ENCODE measurements around the gene BMP2. TPM values are rescaled to one million over a fixed set of nuclear protein-coding genes. Genes with fewer than 3 reads are reported as not detected.

The BMP2 gene
- total RNA-seq, 2 experiments from 2014 or later, result not detected

DNA sequence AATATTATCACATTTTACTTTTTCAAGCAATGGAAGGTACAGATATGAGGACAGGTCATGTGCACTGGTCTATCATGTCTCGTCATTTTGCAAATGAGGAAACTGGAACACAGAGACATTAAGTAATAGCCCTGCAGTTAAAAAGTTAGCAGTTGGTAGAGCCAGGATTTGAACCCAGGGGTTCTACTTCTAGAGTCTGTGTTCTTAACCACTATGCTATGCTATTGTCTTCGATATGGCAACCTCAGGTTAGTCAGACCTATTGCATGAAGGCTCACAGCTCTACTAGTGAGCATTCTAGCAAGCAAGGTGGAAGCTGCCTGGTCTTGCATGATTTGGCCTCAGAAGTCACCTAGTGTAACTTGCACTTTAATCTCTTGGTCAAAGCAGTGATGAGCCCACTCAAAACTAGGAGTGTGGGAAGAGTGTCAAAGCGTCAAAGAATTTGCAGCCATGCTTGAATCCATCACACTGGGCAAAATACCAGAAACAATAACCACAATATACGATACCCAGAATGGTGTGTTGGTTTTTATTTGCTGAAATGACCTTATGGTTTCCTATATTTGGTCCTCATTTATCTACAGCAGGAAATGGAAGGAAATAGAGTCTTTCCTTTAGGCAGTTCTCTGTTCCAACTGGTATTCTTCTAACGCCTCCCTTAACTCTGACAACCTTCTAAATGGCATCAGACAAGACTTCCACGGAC, 20.4 kb upstream of the BMP2 start:
- Mint-ChIP-seq H3K36me3 (no peaks in the 10 kb centered on the region), H3K9me3 (ENCODE audit: low read depth) (peaks cover 7% of the 10 kb centered on the region), H3K27ac (no peak overlapping the region), H3K27me3 (no peaks in the 10 kb centered on the region), H3K4me1 (no peaks in the 10 kb centered on the region), H3K4me3 (no peak overlapping the region)
- CTCF ChIA-PET, result no interaction called here
- ATAC-seq (no peak), DNase-seq (no peak)

GRCh38 chr20:6750438-6750837, 17.0 kb upstream of the BMP2 start:
- CTCF ChIA-PET, result no interaction called here
- DNase-seq (no peak), ATAC-seq (no peak)
- no peak overlapping the region for H3K27ac Mint-ChIP-seq
- no peaks in the 10 kb centered on the region for H3K36me3 Mint-ChIP-seq
- no peaks in the 10 kb centered on the region for H3K4me1 Mint-ChIP-seq
- H3K27me3 Mint-ChIP-seq, result no peaks in the 10 kb centered on the region
- peaks cover 2% of the 10 kb centered on the region for H3K9me3 Mint-ChIP-seq (ENCODE audit: low read depth)
- no peak overlapping the region for H3K4me3 Mint-ChIP-seq

GRCh38 chr20:6756693-6757595, 10.5 kb upstream of the BMP2 start:
- no peak for DNase-seq
- Mint-ChIP-seq H3K4me3 (no peak overlapping the region), H3K27ac (no peak overlapping the region), H3K36me3 (no peaks in the 10 kb centered on the region), H3K9me3 (ENCODE audit: low read depth) (no peaks in the 10 kb centered on the region), H3K4me1 (no peaks in the 10 kb centered on the region), H3K27me3 (no peaks in the 10 kb centered on the region)
- CTCF ChIA-PET, result no interaction called here
- ATAC-seq, result no peak

GRCh38 chr20:6764619-6765018, 2.9 kb upstream of the BMP2 start:
- CTCF ChIA-PET, result no interaction called here
- ATAC-seq (no peak), DNase-seq (no peak)
- no peaks in the 10 kb centered on the region for H3K36me3 Mint-ChIP-seq
- H3K27me3 Mint-ChIP-seq, result peaks cover 31% of the 10 kb centered on the region
- H3K4me3 Mint-ChIP-seq, result no peak overlapping the region
- no peaks in the 10 kb centered on the region for H3K4me1 Mint-ChIP-seq
- H3K27ac Mint-ChIP-seq, result no peak overlapping the region
- H3K9me3 Mint-ChIP-seq (ENCODE audit: low read depth), result no peaks in the 10 kb centered on the region

GRCh38 chr20:6765469-6766058, 1.9 kb upstream of the BMP2 start:
- ATAC-seq (no peak), DNase-seq (no peak)
- H3K4me1 Mint-ChIP-seq, result peaks cover 1% of the 10 kb centered on the region
- H3K36me3 Mint-ChIP-seq, result no peaks in the 10 kb centered on the region
- peaks cover 37% of the 10 kb centered on the region for H3K27me3 Mint-ChIP-seq
- H3K4me3 Mint-ChIP-seq, result no peak overlapping the region
- H3K27ac Mint-ChIP-seq, result no peak overlapping the region
- CTCF ChIA-PET, result interaction anchor here (1.2 kb wide), 1 partner anchor 327 kb away, joined by 3 read pairs; no protein-coding TSS in a partner anchor
- no peaks in the 10 kb centered on the region for H3K9me3 Mint-ChIP-seq (ENCODE audit: low read depth)

- CTCF ChIA-PET, result interaction anchor here (0.7 to 1.2 kb wide), 2 partner anchors 327 to 1506 kb away, joined by 3 read pairs; no protein-coding TSS in a partner anchor
- Mint-ChIP-seq H3K27ac (no peak overlapping the region), H3K36me3 (no peaks in the 10 kb centered on the region), H3K9me3 (ENCODE audit: low read depth) (no peaks in the 10 kb centered on the region), H3K4me1 (peaks cover 2% of the 10 kb centered on the region), H3K27me3 (peaks cover 46% of the 10 kb centered on the region), H3K4me3 (no peak overlapping the region)
- no peak for ATAC-seq
- DNase-seq, result no peak
These were observed 1.1 kb upstream of the BMP2 start for GRCh38 chr20:6766433-6766832.

- Mint-ChIP-seq H3K9me3 (ENCODE audit: low read depth) (no peaks in the 10 kb centered on the region), H3K4me1 (peaks cover 2% of the 10 kb centered on the region), H3K36me3 (no peaks in the 10 kb centered on the region), H3K27ac (no peak overlapping the region), H3K27me3 (peaks cover 50% of the 10 kb centered on the region), H3K4me3 (peak overlapping the region; percentile 46)
- CTCF ChIA-PET, result no interaction called here
- DNase-seq (no peak), ATAC-seq (no peak)
These were observed 355 bp upstream of the BMP2 start for GRCh38 chr20:6767126-6767535.

- CTCF ChIA-PET, result no interaction called here
- Mint-ChIP-seq H3K36me3 (no peaks in the 10 kb centered on the region), H3K4me1 (peaks cover 2% of the 10 kb centered on the region), H3K9me3 (ENCODE audit: low read depth) (no peaks in the 10 kb centered on the region), H3K27ac (no peak overlapping the region), H3K4me3 (no peak overlapping the region), H3K27me3 (peaks cover 50% of the 10 kb centered on the region)
- DNase-seq (no peak), ATAC-seq (no peak)
These were observed 998 bp downstream of the BMP2 start for GRCh38 chr20:6768228-6769140.

- Mint-ChIP-seq H3K4me3 (no peak overlapping the region), H3K27me3 (peaks cover 50% of the 10 kb centered on the region)
- no peak for ATAC-seq
These were observed 2.7 kb downstream of the BMP2 start for GRCh38 chr20:6769903-6770785.

DNA sequence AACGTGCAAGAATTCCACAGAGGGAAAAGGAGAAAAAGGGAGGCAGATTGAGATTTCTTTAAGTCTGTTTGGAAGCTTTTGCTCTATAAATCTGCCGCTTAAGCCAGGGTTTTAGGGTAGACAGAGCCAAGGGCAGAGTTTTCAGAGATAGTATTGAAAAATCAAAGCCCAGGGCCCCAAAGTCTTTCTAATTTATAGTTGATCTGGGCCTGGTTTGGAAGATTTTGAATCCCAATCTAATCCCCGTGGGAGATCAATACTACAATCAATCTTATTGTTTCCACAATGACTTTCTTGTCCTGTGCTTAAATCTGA, 3.3 kb downstream of the BMP2 start:
- H3K4me3 Mint-ChIP-seq, result no peak overlapping the region
- no peak for DNase-seq
- no peak overlapping the region for H3K27ac Mint-ChIP-seq
- peaks cover 2% of the 10 kb centered on the region for H3K4me1 Mint-ChIP-seq
- H3K36me3 Mint-ChIP-seq, result no peaks in the 10 kb centered on the region
- ATAC-seq, result no peak
- CTCF ChIA-PET, result no interaction called here
- H3K27me3 Mint-ChIP-seq, result peaks cover 45% of the 10 kb centered on the region
- H3K9me3 Mint-ChIP-seq (ENCODE audit: low read depth), result no peaks in the 10 kb centered on the region

More at GRCh38 chr20:6769903-6770785, 2.7 kb downstream of the BMP2 start:
- H3K27ac Mint-ChIP-seq, result no peak overlapping the region
- H3K4me1 Mint-ChIP-seq, result peaks cover 2% of the 10 kb centered on the region
- DNase-seq, result no peak
- CTCF ChIA-PET, result no interaction called here
- no peaks in the 10 kb centered on the region for H3K9me3 Mint-ChIP-seq (ENCODE audit: low read depth)
- no peaks in the 10 kb centered on the region for H3K36me3 Mint-ChIP-seq

DNA sequence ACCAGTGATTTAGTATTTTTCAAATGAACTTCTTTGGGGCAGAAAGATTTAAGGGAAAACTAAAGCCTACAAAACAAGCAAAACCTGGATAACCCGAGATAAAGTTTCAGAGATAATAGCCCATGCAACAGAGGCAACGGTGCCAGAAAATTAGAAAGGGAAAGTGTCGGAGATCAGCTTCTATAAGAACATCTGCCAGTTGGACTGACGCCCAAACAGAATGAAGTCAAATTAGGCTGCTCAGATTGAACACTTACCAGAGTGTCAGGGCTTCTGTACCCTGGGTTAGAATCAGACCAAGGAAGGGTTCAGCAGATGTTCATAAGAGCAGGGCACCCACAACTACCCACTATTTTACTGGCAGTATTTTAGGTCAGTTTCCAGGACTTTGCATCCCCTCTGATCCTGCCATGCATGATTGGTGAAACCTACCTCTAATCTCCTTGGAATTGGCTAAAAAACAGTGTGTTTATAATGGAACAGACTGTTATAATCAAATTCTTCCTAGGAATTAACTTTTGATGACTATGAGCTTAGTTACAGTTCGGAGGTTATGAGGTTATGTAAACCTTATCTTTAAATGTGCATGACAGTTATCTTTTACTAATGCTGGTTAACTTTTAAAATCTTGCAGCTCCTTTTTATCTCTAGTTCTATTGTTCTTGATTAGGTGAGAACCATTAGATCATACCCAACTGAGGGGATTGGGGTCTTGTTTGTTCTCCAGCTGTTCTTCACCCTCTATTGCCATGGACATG, 13.1 kb downstream of the BMP2 start:
- Mint-ChIP-seq H3K27me3 (no peaks in the 10 kb centered on the region), H3K9me3 (ENCODE audit: low read depth) (no peaks in the 10 kb centered on the region), H3K27ac (no peak overlapping the region), H3K4me3 (no peak overlapping the region), H3K36me3 (no peaks in the 10 kb centered on the region), H3K4me1 (no peaks in the 10 kb centered on the region)
- ATAC-seq (no peak), DNase-seq (no peak)
- CTCF ChIA-PET, result no interaction called here

DNA sequence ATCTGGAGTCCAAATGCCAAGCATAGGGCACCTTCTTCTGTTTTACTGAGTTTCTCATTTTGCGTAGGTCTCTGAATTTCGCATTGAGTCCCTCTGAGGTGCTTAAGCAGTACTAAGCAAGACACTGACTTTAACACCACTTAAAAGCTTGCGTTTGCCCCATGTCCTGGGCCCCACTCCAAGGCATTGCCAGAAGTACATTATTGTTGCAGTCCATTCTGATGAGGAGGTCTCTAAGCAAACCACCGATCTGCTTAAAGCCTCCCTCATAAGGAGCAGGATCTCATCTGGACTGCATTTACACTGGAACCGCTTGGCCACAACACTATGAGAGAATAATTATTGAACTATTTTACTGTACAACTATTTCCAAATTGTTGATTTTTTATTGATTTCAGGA, 16.3 kb downstream of the BMP2 start:
- Mint-ChIP-seq H3K27me3 (no peaks in the 10 kb centered on the region), H3K36me3 (no peaks in the 10 kb centered on the region), H3K9me3 (ENCODE audit: low read depth) (no peaks in the 10 kb centered on the region), H3K4me3 (no peak overlapping the region), H3K4me1 (no peaks in the 10 kb centered on the region), H3K27ac (no peak overlapping the region)
- CTCF ChIA-PET, result no interaction called here
- no peak for DNase-seq
- no peak for ATAC-seq

Data from activated CD8-positive, alpha-beta memory T cell treated with anti-CD3 and anti-CD28 coated beads, Interleukin-2, amount 10 ng/mL, durations not matched to agents 7 days and 5 days (primary cell).